Mesangial cell (primary cell): ENCODE data around the gene ZNF451. TPM values are rescaled to one million over a fixed set of nuclear protein-coding genes. Genes with fewer than 3 reads are reported as not detected.

Experiments used
- total RNA-seq: library from RNA; depleted of rRNA; stranded (reverse); fragments of >200 nt; gene quantifications from 2 replicates; pipeline ENCODE4 v1.2.3, GENCODE V29; 2015

ZNF451 gene, protein sequence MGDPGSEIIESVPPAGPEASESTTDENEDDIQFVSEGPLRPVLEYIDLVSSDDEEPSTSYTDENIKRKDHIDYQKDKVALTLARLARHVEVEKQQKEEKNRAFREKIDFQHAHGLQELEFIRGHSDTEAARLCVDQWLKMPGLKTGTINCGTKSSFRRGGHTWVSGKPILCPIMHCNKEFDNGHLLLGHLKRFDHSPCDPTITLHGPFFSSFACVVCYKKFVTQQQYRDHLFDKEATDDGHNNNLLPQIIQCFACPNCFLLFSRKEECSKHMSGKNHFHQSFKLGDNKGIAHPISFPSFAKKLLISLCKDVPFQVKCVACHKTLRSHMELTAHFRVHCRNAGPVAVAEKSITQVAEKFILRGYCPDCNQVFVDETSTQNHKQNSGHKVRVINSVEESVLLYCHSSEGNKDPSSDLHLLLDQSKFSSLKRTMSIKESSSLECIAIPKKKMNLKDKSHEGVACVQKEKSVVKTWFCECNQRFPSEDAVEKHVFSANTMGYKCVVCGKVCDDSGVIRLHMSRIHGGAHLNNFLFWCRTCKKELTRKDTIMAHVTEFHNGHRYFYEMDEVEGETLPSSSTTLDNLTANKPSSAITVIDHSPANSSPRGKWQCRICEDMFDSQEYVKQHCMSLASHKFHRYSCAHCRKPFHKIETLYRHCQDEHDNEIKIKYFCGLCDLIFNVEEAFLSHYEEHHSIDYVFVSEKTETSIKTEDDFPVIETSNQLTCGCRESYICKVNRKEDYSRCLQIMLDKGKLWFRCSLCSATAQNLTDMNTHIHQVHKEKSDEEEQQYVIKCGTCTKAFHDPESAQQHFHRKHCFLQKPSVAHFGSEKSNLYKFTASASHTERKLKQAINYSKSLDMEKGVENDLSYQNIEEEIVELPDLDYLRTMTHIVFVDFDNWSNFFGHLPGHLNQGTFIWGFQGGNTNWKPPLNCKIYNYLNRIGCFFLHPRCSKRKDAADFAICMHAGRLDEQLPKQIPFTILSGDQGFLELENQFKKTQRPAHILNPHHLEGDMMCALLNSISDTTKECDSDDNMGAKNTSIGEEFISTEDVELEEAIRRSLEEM
- 16.0 and 17.4 TPM in 2 replicates for total RNA-seq

DNA sequence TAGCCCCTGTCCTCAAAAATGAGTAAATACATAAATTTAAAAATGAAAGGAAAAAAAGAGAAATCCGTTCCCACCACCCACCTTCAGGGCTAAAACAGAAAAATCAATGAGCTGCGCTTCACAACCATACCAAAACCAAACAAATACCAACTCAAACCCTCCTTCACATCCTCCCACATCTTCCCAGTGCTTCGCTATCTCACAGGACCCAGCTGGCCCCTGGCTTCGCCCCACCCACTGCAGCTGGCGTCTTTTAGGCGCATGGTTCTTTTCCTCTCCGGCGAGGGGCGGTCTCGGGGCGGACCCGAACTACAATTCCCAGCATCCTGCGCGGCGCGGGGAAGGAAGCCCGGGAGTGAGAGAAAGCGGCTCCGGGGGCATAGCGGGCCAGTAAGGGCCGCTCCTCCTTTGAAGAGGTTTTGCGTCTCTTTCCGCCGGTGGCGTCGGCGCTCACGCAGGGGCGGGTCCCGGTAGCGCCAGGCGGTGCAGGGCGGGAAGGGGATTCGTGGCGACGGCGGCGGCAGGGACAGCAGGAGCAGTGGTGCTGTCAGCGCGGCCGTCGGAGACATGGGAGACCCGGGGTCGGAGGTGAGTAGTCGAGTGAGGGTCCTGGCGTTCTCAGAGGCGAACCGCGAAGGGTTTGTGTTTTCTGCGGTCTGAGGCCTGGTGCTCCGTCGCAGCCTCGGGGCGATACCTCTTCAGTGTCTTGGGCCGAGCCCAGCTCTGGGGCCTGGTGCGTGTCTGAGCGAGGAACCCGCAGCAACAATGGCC is at the start of gene ZNF451:
TSS of gene ZNF451 (plus strand) at position 502 of the 771 bp plus-strand sequence. CDS start at position 568, 66 bp downstream.

DNA sequence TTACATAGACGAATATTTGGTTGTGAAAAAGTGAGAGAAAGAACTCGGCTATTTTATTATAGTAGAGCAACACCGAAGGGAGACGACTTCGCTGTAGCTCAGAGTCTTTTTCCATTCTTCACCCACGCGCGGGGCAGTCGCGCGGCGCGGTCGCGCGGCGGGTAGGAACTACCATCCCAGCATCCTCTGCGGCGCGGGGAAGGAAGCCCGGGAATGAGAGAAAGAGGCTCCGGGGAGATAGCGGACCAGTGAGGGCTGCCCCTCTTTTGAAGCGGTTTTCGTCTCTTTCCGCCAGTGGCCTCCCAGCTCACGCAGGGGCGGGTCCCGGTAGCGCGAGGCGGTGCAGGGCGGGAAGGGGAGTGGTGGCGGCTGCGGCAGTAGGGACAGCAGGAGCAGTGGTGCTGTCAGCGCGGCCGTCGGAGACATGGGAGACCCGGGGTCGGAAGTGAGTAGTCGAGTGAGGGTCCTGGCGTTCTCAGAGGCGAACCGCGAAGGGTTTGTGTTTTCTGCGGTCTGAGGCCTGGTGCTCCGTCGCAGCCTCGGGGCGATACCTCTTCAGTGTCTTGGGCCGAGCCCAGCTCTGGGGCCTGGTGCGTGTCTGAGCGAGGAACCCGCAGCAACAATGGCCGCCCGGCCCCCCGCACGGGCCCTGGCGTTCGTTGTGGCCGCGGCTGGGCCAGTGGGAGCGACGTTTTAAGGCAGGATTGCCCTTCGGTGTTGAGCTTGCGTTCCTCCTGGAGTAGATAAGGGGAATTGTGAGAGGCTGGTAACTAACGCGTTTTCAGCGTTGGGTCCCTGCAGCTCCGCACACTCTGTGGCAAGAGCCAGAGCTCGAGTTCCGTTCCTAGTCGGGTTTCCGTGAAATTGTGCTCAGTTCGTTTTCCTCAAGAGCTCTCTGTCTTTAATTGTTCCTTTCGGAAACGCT is 43.4 kb upstream of the ZNF451 start, which contains the start of gene KIAA1586:
TSS of gene KIAA1586 (plus strand) at position 362 of the 925 bp plus-strand sequence. CDS start at position 425, 63 bp downstream.

DNA sequence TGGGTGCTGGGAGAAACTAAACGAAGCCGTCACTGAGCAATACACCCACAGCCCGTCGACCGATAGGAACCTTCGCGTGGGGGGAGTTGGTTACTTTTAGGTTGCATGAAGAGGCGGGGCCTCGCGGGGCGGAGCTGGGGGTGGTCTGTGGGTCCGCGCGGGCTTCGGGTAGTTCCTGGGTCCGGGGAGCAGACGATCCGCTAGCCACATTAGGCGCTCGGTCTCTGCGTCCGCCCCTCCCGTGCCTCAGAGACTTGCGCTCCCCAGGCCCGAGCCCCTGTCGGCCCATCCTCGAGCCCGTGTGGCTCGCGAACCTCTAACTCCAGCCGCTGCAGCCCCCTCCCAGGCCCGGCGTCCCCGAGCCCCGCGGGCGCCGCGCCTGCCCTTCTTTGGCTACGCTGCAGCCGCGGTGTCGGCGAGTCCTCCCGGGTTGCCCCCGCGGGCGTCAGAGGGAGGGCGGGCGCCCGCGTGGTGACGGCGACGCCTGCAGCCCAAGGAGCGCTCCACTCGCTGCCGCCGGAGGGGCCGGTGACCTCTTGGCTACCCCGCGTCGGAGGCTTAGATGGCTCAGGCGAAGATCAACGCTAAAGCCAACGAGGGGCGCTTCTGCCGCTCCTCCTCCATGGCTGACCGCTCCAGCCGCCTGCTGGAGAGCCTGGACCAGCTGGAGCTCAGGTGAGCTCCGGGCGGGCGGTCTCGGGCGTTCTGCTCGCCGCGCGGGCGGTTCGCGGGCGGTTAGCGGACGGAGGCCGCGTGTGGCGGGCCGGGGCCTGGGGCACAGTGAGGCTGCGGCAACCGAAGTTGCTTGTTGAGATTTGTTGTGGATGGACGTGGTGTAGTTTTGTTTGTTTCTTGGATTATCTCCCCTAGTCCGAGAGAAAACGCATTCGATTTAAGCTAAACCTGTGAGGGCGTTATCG is 82.4 kb downstream of the ZNF451 start, which contains the start of gene BAG2:
TSS of gene BAG2 (plus strand) at position 191 of the 920 bp plus-strand sequence. CDS start at position 563, 372 bp downstream.

Other genes starting within 250 kb of the ZNF451 start
- 2.3 and 4.1 TPM in 2 replicates for gene BEND6, start 135.1 kb upstream of the ZNF451 start, total RNA-seq
- 3.5 and 4.1 TPM in 2 replicates for gene KIAA1586, start 43.5 kb upstream of the ZNF451 start, total RNA-seq
- gene BAG2, start 82.1 kb downstream of the ZNF451 start, total RNA-seq = 7.5 and 10.3 TPM in 2 replicates
- 10.6 and 12.0 TPM in 2 replicates for gene RAB23, start 132.1 kb downstream of the ZNF451 start, total RNA-seq
- 7.1 and 24.3 TPM in 2 replicates for gene PRIM2, start 227.4 kb downstream of the ZNF451 start, total RNA-seq